Parathyroid adenoma (tissue), 2 donors: ENCODE measurements around the gene ATOH7.

ENCODE experiments used
- H2AFZ ChIP-seq: fragments of 300-600 bp; sonication (generic); one replicate; pipeline ENCODE4 v1.7.0; 2017; ENCODE audit warnings: antibody characterized with exemption, mild to moderate bottlenecking
- H3K27ac ChIP-seq: fragments of 300-600 bp; sonication (generic); one replicate; pipeline ENCODE4 v1.7.0; 2017
- H3K27me3 ChIP-seq: fragments of 300-600 bp; sonication (generic); one replicate; pipeline ENCODE4 v1.7.0; 2017; ENCODE audit warnings: low read length; ENCODE audit not compliant: control insufficient read depth, insufficient read depth
- H3K36me3 ChIP-seq: fragments of 300-600 bp; sonication (generic); one replicate; pipeline ENCODE4 v1.7.0; 2017; ENCODE audit warnings: low read length; ENCODE audit not compliant: control insufficient read depth, insufficient read depth
- H3K4me1 ChIP-seq: fragments of 300-600 bp; sonication (generic); one replicate; pipeline ENCODE4 v1.7.0; 2017; ENCODE audit warnings: control low read depth
- H3K4me2 ChIP-seq: fragments of 300-600 bp; sonication (generic); one replicate; pipeline ENCODE4 v1.7.0; 2017; ENCODE audit warnings: low read length
- H3K4me3 ChIP-seq: fragments of 300-600 bp; sonication (generic); one replicate; pipeline ENCODE4 v1.7.0; 2017; ENCODE audit warnings: low read depth, low read length
- H3K79me2 ChIP-seq: fragments of 300-600 bp; sonication (generic); one replicate; pipeline ENCODE4 v1.7.0; 2017; ENCODE audit warnings: control low read depth
- H3K9ac ChIP-seq: fragments of 300-600 bp; sonication (generic); one replicate; pipeline ENCODE4 v1.7.0; 2017; ENCODE audit warnings: mild to moderate bottlenecking
- H3K9me3 ChIP-seq: fragments of 300-600 bp; sonication (generic); one replicate; pipeline ENCODE4 v1.7.0; 2017; ENCODE audit warnings: low read length; ENCODE audit not compliant: control insufficient read depth
- TF ChIP-seq, protein P1 (sequence below): fragments of 300-600 bp; sonication (generic); IDR thresholded peaks from one replicate; pipeline ENCODE4 v1.7.0; 2017; ENCODE audit warnings: antibody characterized with exemption, mild to moderate bottlenecking
- donor health status: primary hyperparathyroidism.

ATOH7 gene

DNA sequence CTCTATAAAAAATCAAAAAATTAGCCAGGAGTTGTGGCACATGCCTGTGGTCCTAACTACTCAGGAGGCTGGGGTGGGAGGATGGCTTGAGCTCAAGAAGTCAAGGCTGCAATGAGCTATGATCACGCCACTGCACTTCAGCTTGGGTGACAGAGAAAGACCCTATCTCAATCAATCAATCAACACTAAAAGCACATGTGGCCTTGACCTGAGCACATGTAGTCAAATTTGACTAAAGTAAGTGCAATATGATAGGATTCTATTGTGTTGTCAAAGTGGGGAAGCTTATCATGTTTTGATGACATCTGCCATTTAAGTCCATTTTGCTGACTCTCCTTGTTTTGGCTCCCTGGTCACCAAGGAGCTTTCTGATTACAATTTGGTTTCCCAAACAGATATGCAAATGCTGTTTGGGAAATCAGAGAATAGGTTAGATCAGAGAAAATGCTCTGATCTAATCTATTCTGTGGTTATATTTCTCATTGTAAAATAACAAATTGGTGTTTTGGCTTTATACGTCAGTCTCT lies 43.8 kb upstream of the ATOH7 start:
- Histone ChIP-seq H3K9me3 (no peaks in the 10 kb centered on the region), H3K4me1 (no peaks in the 10 kb centered on the region), H2AFZ (no peak overlapping the region), H3K36me3 (no peaks in the 10 kb centered on the region), H3K27me3 (no peaks in the 10 kb centered on the region), H3K4me2 (no peak overlapping the region), H3K9ac (no peak overlapping the region), H3K79me2 (no peaks in the 10 kb centered on the region), H3K27ac (no peak overlapping the region), H3K4me3 (no peak overlapping the region)
- TF ChIP-seq, protein P1, sequence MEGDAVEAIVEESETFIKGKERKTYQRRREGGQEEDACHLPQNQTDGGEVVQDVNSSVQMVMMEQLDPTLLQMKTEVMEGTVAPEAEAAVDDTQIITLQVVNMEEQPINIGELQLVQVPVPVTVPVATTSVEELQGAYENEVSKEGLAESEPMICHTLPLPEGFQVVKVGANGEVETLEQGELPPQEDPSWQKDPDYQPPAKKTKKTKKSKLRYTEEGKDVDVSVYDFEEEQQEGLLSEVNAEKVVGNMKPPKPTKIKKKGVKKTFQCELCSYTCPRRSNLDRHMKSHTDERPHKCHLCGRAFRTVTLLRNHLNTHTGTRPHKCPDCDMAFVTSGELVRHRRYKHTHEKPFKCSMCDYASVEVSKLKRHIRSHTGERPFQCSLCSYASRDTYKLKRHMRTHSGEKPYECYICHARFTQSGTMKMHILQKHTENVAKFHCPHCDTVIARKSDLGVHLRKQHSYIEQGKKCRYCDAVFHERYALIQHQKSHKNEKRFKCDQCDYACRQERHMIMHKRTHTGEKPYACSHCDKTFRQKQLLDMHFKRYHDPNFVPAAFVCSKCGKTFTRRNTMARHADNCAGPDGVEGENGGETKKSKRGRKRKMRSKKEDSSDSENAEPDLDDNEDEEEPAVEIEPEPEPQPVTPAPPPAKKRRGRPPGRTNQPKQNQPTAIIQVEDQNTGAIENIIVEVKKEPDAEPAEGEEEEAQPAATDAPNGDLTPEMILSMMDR = no peak

DNA sequence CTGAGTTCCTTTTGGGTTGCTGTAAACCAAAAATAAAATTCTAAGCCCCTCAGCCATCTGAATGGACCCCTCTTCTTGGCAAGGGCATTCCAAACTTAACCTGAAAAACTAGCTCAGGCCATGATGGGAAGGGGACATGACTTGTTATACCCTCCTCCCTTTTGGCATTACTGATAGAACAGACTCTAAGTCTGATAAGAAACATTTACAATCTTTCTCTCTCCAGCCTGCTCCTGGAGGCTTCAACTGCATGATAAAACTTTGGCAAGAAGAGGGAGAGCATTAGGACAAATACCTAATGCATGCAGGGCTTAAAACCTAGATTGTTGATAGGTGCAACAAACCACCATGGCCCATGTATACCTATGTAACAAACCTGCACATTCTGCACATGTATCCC lies 40.9 kb upstream of the ATOH7 start:
- no peaks in the 10 kb centered on the region for H3K9me3 ChIP-seq
- H3K4me1 ChIP-seq = no peaks in the 10 kb centered on the region
- H3K4me2 ChIP-seq = no peak overlapping the region
- no peak overlapping the region for H2AFZ ChIP-seq
- H3K4me3 ChIP-seq = no peak overlapping the region
- H3K79me2 ChIP-seq = no peaks in the 10 kb centered on the region
- no peaks in the 10 kb centered on the region for H3K27me3 ChIP-seq
- no peak overlapping the region for H3K9ac ChIP-seq
- TF ChIP-seq, protein P1 = no peak
- no peaks in the 10 kb centered on the region for H3K36me3 ChIP-seq
- H3K27ac ChIP-seq = no peak overlapping the region

DNA sequence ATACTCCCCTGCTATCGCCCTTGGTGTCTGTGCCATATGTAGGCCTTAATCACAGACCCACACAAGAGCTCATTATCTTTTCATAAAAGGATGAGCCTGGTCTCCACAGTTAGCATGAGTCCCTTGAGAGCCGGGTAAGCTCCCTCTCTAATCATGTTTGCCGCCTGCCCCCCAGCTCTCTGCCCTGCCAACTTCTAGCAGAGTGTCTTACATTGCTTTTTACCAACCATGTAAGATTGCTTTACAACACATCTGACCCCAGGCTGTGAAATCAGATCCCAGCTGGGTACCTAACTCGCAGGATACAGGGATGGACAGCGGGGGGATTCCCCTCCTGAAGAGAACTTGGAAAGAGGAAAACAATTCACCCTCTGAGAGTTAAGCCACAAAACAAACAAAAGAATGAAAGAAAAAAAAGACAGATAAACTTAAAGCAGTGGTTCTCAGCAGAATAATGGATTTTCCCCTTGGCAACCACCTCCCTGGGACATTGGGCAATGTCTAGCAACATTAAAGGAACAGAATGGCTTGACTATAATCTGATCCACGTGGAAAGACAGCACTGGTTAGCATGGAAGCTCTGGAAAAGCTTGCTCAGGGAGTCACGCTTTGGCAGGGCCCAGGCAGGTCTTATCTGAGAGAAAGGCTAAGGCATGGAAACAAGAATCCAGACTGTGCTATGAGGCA lies 39.4 kb upstream of the ATOH7 start:
- H3K4me3 ChIP-seq = no peak overlapping the region
- H3K79me2 ChIP-seq = no peaks in the 10 kb centered on the region
- TF ChIP-seq, protein P1 = no peak
- no peak overlapping the region for H3K27ac ChIP-seq
- H3K9ac ChIP-seq = no peak overlapping the region
- no peaks in the 10 kb centered on the region for H3K9me3 ChIP-seq
- no peaks in the 10 kb centered on the region for H3K36me3 ChIP-seq
- no peaks in the 10 kb centered on the region for H3K4me1 ChIP-seq
- H3K4me2 ChIP-seq = no peak overlapping the region
- no peak overlapping the region for H2AFZ ChIP-seq
- H3K27me3 ChIP-seq = no peaks in the 10 kb centered on the region

DNA sequence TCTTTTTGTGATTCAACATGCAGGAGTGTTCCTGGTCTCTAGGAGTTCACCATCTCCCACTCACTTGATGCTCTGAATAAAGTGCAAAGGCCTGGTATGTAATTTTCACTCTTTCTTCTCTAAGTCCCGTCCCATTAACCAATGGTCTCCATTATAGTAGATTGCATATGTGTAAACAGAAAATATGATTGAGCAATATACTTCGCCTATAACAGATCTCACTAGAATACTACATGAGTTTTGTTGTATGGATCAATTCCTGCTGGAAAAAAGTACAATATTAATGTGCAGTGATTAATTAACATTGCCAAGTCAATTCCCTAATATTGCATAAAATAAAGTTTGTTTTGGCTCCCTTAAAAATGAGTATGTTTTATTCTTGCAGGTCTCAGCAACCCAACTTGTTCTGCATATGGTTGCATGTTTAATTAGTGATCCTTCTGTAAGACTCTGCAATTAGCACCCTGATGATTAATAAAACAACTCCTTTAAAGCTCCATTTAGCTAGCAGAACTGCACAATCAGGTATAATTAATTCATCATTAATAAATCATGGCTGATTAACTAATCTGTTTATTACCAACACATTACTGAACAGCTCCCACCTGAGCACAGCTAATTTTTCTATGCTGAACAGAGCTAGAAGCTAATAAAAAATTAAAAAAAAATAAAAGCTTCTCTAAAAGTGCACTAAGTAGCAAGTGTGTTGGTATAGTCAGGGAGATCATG lies 37.8 kb upstream of the ATOH7 start:
- Histone ChIP-seq H3K9me3 (no peaks in the 10 kb centered on the region), H3K36me3 (no peaks in the 10 kb centered on the region), H3K9ac (no peak overlapping the region), H3K27ac (no peak overlapping the region), H3K4me2 (no peak overlapping the region), H3K27me3 (no peaks in the 10 kb centered on the region), H3K4me3 (no peak overlapping the region), H2AFZ (no peak overlapping the region), H3K4me1 (no peaks in the 10 kb centered on the region), H3K79me2 (no peaks in the 10 kb centered on the region)
- TF ChIP-seq, protein P1 = no peak
